Stimulated activated CD8-positive, alpha-beta memory T cell treated with anti-CD3 and anti-CD28 coated beads, Interleukin-4, amount 100 ng/mL, for 48 hours (primary cell): ENCODE data around the gene SLC9A9.

ENCODE experiments used
- DNase-seq: peaks from one replicate; pipeline ENCODE4 v3.0.0-alpha.2; 2020

Gene SLC9A9

GRCh38 chr3:143228405-143228804 is 619.9 kb downstream of the SLC9A9 start:
- DNase-seq: no peak

GRCh38 chr3:143226678-143227291 is 621.5 kb downstream of the SLC9A9 start:
- DNase-seq: no peak

DNA sequence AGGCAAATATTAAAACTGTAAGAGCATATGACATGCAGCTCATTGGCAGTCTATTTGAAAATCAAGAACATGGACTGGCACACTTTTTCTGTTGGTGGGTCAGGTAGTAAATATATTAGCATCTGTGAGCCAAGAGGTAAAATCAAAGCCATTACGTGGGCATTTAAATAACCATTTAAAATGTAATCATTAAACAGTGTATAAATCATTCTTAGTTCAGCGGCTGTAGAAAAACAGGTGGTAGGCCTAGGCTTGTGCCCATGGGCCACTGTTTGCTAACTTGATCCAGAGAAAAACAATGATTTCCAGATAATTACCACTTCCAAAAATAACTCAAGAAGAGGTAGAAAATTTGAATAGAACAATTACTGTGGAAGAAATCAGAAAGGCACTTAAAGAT is 623.6 kb downstream of the SLC9A9 start:
- no peak for DNase-seq

GRCh38 chr3:143222981-143223380 is 625.3 kb downstream of the SLC9A9 start:
- DNase-seq: no peak

GRCh38 chr3:143222505-143222904 is 625.8 kb downstream of the SLC9A9 start:
- no peak for DNase-seq

- no peak for DNase-seq
Observed at GRCh38 chr3:143221446-143221845, 626.8 kb downstream of the SLC9A9 start.

GRCh38 chr3:143220741-143221140 is 627.5 kb downstream of the SLC9A9 start:
- DNase-seq: no peak

GRCh38 chr3:143218166-143218835 is 630.0 kb downstream of the SLC9A9 start:
- no peak for DNase-seq

DNA sequence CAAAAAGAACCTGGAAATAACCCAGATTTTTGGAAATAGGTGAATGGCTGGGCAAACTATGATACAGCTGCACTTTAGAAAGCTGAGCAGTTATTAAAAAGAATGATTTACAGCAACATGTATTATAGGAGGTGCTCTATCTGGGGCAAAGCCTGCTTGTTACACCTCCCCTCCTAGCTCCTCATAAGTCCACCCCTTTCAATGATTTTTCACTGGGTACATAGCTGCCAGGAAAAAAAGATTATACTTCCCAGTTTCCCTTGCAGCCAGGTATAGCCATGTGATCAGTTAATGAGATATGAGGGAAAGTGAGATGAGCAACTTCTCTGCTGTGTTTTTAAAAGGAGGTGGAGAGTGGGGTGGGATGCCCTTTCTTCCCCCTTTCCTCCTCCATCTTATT is 631.0 kb downstream of the SLC9A9 start:
- DNase-seq: no peak

- DNase-seq: no peak
Observed at GRCh38 chr3:143216709-143217182, 631.5 kb downstream of the SLC9A9 start.
